A549 (cell line): ENCODE data around the gene PTCD2.

Experiments
- ATOH8 ChIP-seq: fragments of 250-450 bp; sonication (Bioruptor Pico); IDR thresholded peaks from 2 replicates; pipeline ENCODE4 v1.5.0; 2020; ENCODE audit warnings: low read depth, mild to moderate bottlenecking, moderate library complexity
- BCL3 ChIP-seq: fragments of >200 bp; sonication (Bioruptor Twin); formaldehyde crosslinking; IDR thresholded peaks from 3 replicates; pipeline ENCODE4 v1.6.1; 2016
- CBX2 ChIP-seq: fragments of 200-600 bp; sonication (generic); IDR thresholded peaks from 2 replicates; pipeline ENCODE4 v1.6.1; 2016; ENCODE audit warnings: low read depth, mild to moderate bottlenecking, borderline replicate concordance
- CTCF ChIP-seq: fragments of >200 bp; sonication (Bioruptor Twin); formaldehyde crosslinking; IDR thresholded peaks from 3 replicates; pipeline ENCODE4 v1.5.1; 2016
- EP300 ChIP-seq, 2 experiments: fragments of >200 bp; sonication (Bioruptor Twin); formaldehyde crosslinking; IDR thresholded peaks; 2 replicates in 1 of 2; 3 replicates in 1 of 2; pipeline ENCODE4 v1.6.1; 2016 to 2017
- GATA3 ChIP-seq: IDR thresholded peaks from 2 replicates; pipeline ENCODE4 v1.6.1; 2012; ENCODE audit warnings: borderline replicate concordance
- HDAC2 ChIP-seq: fragments of 200-600 bp; sonication (generic); IDR thresholded peaks from 2 replicates; pipeline ENCODE4 v1.6.1; 2016
- HMGXB4 ChIP-seq: fragments of 250-450 bp; sonication (Bioruptor Pico); IDR thresholded peaks from 2 replicates; pipeline ENCODE4 v1.5.0; 2021; ENCODE audit warnings: mild to moderate bottlenecking, moderate library complexity, borderline replicate concordance
- HOXA7 ChIP-seq: fragments of 250-450 bp; sonication (Bioruptor Pico); IDR thresholded peaks from 2 replicates; pipeline ENCODE4 v1.5.0; 2020; ENCODE audit warnings: mild to moderate bottlenecking, moderate library complexity
- NPAS2 ChIP-seq: fragments of 250-450 bp; sonication (Bioruptor Pico); IDR thresholded peaks from 2 replicates; pipeline ENCODE4 v1.8.0; 2022; ENCODE audit warnings: mild to moderate bottlenecking, moderate library complexity, borderline replicate concordance
- NR3C1 ChIP-seq: fragments of >200 bp; sonication (Bioruptor Twin); formaldehyde crosslinking; IDR thresholded peaks from 3 replicates; pipeline ENCODE4 v1.6.1; 2017
- PHF8 ChIP-seq: fragments of 200-600 bp; sonication (generic); IDR thresholded peaks from 2 replicates; pipeline ENCODE4 v1.6.1; 2016; ENCODE audit warnings: low read depth, mild to moderate bottlenecking, antibody characterized with exemption, moderate library complexity, borderline replicate concordance
- POLR2A ChIP-seq: IDR thresholded peaks from 2 replicates; pipeline ENCODE4 v1.6.1; 2012; ENCODE audit warnings: mild to moderate bottlenecking, low read length
- USF2 ChIP-seq: fragments of 450-650 bp; IDR thresholded peaks from 2 replicates; pipeline ENCODE4 v1.6.1; 2014; ENCODE audit warnings: antibody characterized with exemption

GRCh38 chr5:72272398-72272797 lies 47.8 kb upstream of the PTCD2 start:
- TF ChIP-seq CTCF, result no peak
- no peak for TF ChIP-seq NPAS2 (CRISPR knock-in tag)
- TF ChIP-seq BCL3, result no peak
- no peak for TF ChIP-seq USF2
- TF ChIP-seq PHF8, result no peak
- TF ChIP-seq EP300 (IDR thresholded peaks at IDR 0.05), result no peak
- TF ChIP-seq POLR2A, result no peak
- TF ChIP-seq HMGXB4 (CRISPR knock-in tag), result no peak
- TF ChIP-seq HOXA7 (CRISPR knock-in tag), result no peak
- TF ChIP-seq HDAC2, result no peak
- TF ChIP-seq CBX2, result no peak
- TF ChIP-seq NR3C1, result no peak
- no peak for TF ChIP-seq ATOH8 (CRISPR knock-in tag)
- TF ChIP-seq GATA3, result no peak
